Dermis microvascular lymphatic vessel endothelial cell (primary cell): ENCODE results near the gene GRM6. TPM values are rescaled to one million over a fixed set of nuclear protein-coding genes. Genes with fewer than 3 reads are reported as not detected.

Experiments used
- DNase-seq, 2 donors: peaks; one replicate each; pipeline versions ENCODE4 v3.0.0 to v3.0.0-alpha.2; 2010; ENCODE audit warnings: low read depth in 2 of 2
- total RNA-seq: library from RNA; depleted of rRNA; stranded (reverse); fragments of >200 nt; gene quantifications from 2 replicates; pipeline ENCODE4 v1.2.1, GENCODE V29; 2014

The GRM6 gene
- total RNA-seq, 1 donor from 2014 or later, result not detected

GRCh38 chr5:178984145-178985072, 10.7 kb downstream of the GRM6 start:
- DNase-seq, result no peak

- no peak for DNase-seq
Observed at GRCh38 chr5:178983728-178984127, 11.4 kb downstream of the GRM6 start.

GRCh38 chr5:178982941-178983340, 12.2 kb downstream of the GRM6 start:
- DNase-seq, result no peak

- no peak for DNase-seq
Observed at GRCh38 chr5:178981381-178981780, 13.7 kb downstream of the GRM6 start.

- DNase-seq, result no peak
Observed at GRCh38 chr5:178965465-178966055, 29.6 kb downstream of the GRM6 start.

GRCh38 chr5:178941361-178941760, 53.8 kb downstream of the GRM6 start:
- DNase-seq, result no peak

- DNase-seq, result peak; percentile 23 to 40
Observed at GRCh38 chr5:178940569-178941360, 54.4 kb downstream of the GRM6 start, which contains the start of gene ZNF454. ZNF454 (plus strand) TSS chr5:178941198; CDS start chr5:178942792, 1,594 bp downstream.

- no peak for DNase-seq
Observed at GRCh38 chr5:178931846-178932760, 63.0 kb downstream of the GRM6 start.

Other genes starting within 250 kb of the GRM6 start
- 3.2 and 6.1 TPM in 2 replicates for gene ZNF354B, start 135.4 kb downstream of the GRM6 start, total RNA-seq
- 0.39 and 0.89 TPM in 2 replicates for gene ZFP2, start 99.4 kb downstream of the GRM6 start, total RNA-seq
- 0.26 and 0.63 TPM in 2 replicates for gene ZNF454, start 54.1 kb downstream of the GRM6 start, total RNA-seq
- gene ZNF879, start 28.5 kb upstream of the GRM6 start, total RNA-seq, result 2.6 and 4.2 TPM in 2 replicates
- gene ZNF354C, start 65.1 kb upstream of the GRM6 start, total RNA-seq, result 4.9 and 5.8 TPM in 2 replicates